ENCODE results near the gene HYAL1.
"Not testable (repeated sequence)": the region's sequence is repeated elsewhere in the genome, so short reads cannot be mapped to it uniquely, and the experiment has no call there.

Gene HYAL1

GRCh38 chr3:50294492-50295403 lies 8.6 kb downstream of the HYAL1 start:
- in situ Hi-C loops (cut with MboI; ENCODE audit: low sequenced_read_pairs) = no loop called here

GRCh38 chr3:50294089-50294488 lies 9.3 kb downstream of the HYAL1 start:
- in situ Hi-C loops (cut with MboI; ENCODE audit: low sequenced_read_pairs) = no loop called here

- in situ Hi-C loops (cut with MboI; ENCODE audit: low sequenced_read_pairs) = no loop called here
Measured at GRCh38 chr3:50293079-50293801, 10.1 kb downstream of the HYAL1 start.

GRCh38 chr3:50292159-50293078 lies 11.0 kb downstream of the HYAL1 start, which contains the start of gene IFRD2:
Gene IFRD2, minus strand, starts transcription at chr3:50292429. Its CDS starts 155 bp downstream, at chr3:50292274.
- in situ Hi-C loops (cut with MboI; ENCODE audit: low sequenced_read_pairs) = no loop called here

GRCh38 chr3:50290161-50290641 lies 13.2 kb downstream of the HYAL1 start:
- in situ Hi-C loops (cut with MboI; ENCODE audit: low sequenced_read_pairs) = no loop called here

- in situ Hi-C loops (cut with MboI; ENCODE audit: low sequenced_read_pairs) = no loop called here
Measured at GRCh38 chr3:50289130-50289529, 14.2 kb downstream of the HYAL1 start.

GRCh38 chr3:50288387-50289007 lies 14.9 kb downstream of the HYAL1 start:
- in situ Hi-C loops (cut with MboI; ENCODE audit: low sequenced_read_pairs) = no loop called here

- in situ Hi-C loops (cut with MboI; ENCODE audit: low sequenced_read_pairs) = no loop called here
Measured at GRCh38 chr3:50287262-50287661, 16.1 kb downstream of the HYAL1 start.

- in situ Hi-C loops (cut with MboI; ENCODE audit: low sequenced_read_pairs) = no loop called here
Measured at GRCh38 chr3:50286322-50287227, 16.8 kb downstream of the HYAL1 start.

GRCh38 chr3:50284121-50284520 lies 19.3 kb downstream of the HYAL1 start:
- in situ Hi-C loops (cut with MboI; ENCODE audit: low sequenced_read_pairs) = not testable (repeated sequence)

GRCh38 chr3:50279255-50280016 lies 23.9 kb downstream of the HYAL1 start:
- in situ Hi-C loops (cut with MboI; ENCODE audit: low sequenced_read_pairs) = no loop called here

GRCh38 chr3:50278880-50279224 lies 24.5 kb downstream of the HYAL1 start, which contains the start of gene LSMEM2:
Gene LSMEM2, plus strand, starts transcription at chr3:50279087. Its CDS starts 27 bp downstream, at chr3:50279114.
- in situ Hi-C loops (cut with MboI; ENCODE audit: low sequenced_read_pairs) = no loop called here

GRCh38 chr3:50278123-50278879 lies 25.1 kb downstream of the HYAL1 start:
- in situ Hi-C loops (cut with MboI; ENCODE audit: low sequenced_read_pairs) = no loop called here

- in situ Hi-C loops (cut with MboI; ENCODE audit: low sequenced_read_pairs) = no loop called here
Measured at GRCh38 chr3:50276762-50277101, 26.6 kb downstream of the HYAL1 start.

GRCh38 chr3:50275996-50276761 lies 27.2 kb downstream of the HYAL1 start:
- in situ Hi-C loops (cut with MboI; ENCODE audit: low sequenced_read_pairs) = no loop called here

GRCh38 chr3:50275141-50275995 lies 28.0 kb downstream of the HYAL1 start:
- in situ Hi-C loops (cut with MboI; ENCODE audit: low sequenced_read_pairs) = no loop called here
